ENCODE measurements around the gene COL28A1. TPM values are rescaled to one million over a fixed set of nuclear protein-coding genes. Genes with fewer than 3 reads are reported as not detected.

The COL28A1 gene
- total and polyA plus RNA-seq, 4 donors, result 0.05 to 0.50 (median 0.18) TPM

GRCh38 chr7:7522421-7522820, 13.3 kb downstream of the COL28A1 start:
- no peak overlapping the region for H3K9ac ChIP-seq (ENCODE audit: low read depth in 1 of 2, low read length in 2 of 2)
- no peak overlapping the region for H3K4me3 ChIP-seq (ENCODE audit: low read depth in 1 of 3, low read length in 3 of 3)
- TF ChIP-seq CTCF (IDR thresholded peaks at IDR 0.05; ENCODE audit: low read depth, low read length, missing input control) (no peak), FOXA2 (IDR thresholded peaks at IDR 0.05) (no peak), FOXA1 (IDR thresholded peaks at IDR 0.05) (no peak), YY1 (IDR thresholded peaks at IDR 0.05) (no peak), GABPA (IDR thresholded peaks at IDR 0.05 in 1 of 2, conservative IDR thresholded peaks at IDR 0.05 in 1 of 2) (no peak), RXRA (IDR thresholded peaks at IDR 0.05) (no peak), HNF4G (IDR thresholded peaks at IDR 0.05) (no peak), REST (IDR thresholded peaks at IDR 0.05) (no peak), RAD21 (IDR thresholded peaks at IDR 0.05) (no peak), ATF3 (IDR thresholded peaks at IDR 0.05) (no peak), JUND (IDR thresholded peaks at IDR 0.05) (no peak), SP1 (IDR thresholded peaks at IDR 0.05) (no peak), TAF1 (conservative IDR thresholded peaks at IDR 0.05) (no peak)
- no peaks in the 10 kb centered on the region for H3K9me3 ChIP-seq (ENCODE audit: control insufficient read depth in 4 of 4, low read length in 3 of 4)
- H3K27ac ChIP-seq (ENCODE audit: low read depth in 1 of 2, low read length in 2 of 2), result no peak overlapping the region
- H3K4me1 ChIP-seq (ENCODE audit: control insufficient read depth in 4 of 4, insufficient read depth in 4 of 4, low read length in 3 of 4), result no peaks in the 10 kb centered on the region
- H3K27me3 ChIP-seq (ENCODE audit: control insufficient read depth in 4 of 4, insufficient read depth in 4 of 4, low read length in 3 of 4), result no peaks in the 10 kb centered on the region
- DNase-seq (ENCODE audit: low spot score), result no peak
- H3K36me3 ChIP-seq (ENCODE audit: control insufficient read depth in 4 of 4, insufficient read depth in 3 of 4, low read depth in 1 of 4, low read length in 3 of 4), result no peaks in the 10 kb centered on the region
- WGBS, result 91% methylated on average over 3 of the region's 3 CpGs

GRCh38 chr7:7521259-7521658, 14.4 kb downstream of the COL28A1 start:
- no peak overlapping the region for H3K27ac ChIP-seq (ENCODE audit: low read depth in 1 of 2, low read length in 2 of 2)
- no peak for TF ChIP-seq REST (IDR thresholded peaks at IDR 0.05)
- no peak for TF ChIP-seq RAD21 (IDR thresholded peaks at IDR 0.05)
- TF ChIP-seq SP1 (IDR thresholded peaks at IDR 0.05), result no peak
- no peak for TF ChIP-seq NR2F2 (IDR thresholded peaks at IDR 0.05)
- no peak for TF ChIP-seq FOXA2 (IDR thresholded peaks at IDR 0.05)
- TF ChIP-seq MAX (IDR thresholded peaks at IDR 0.05), result no peak
- no peak for DNase-seq (ENCODE audit: low spot score)
- WGBS, result 78% methylated on average over 3 of the region's 3 CpGs
- no peaks in the 10 kb centered on the region for H3K36me3 ChIP-seq (ENCODE audit: control insufficient read depth in 4 of 4, insufficient read depth in 3 of 4, low read depth in 1 of 4, low read length in 3 of 4)
- H3K4me1 ChIP-seq (ENCODE audit: control insufficient read depth in 4 of 4, insufficient read depth in 4 of 4, low read length in 3 of 4), result no peaks in the 10 kb centered on the region
- no peaks in the 10 kb centered on the region for H3K9me3 ChIP-seq (ENCODE audit: control insufficient read depth in 4 of 4, low read length in 3 of 4)
- no peak overlapping the region for H3K4me3 ChIP-seq (ENCODE audit: low read depth in 1 of 3, low read length in 3 of 3)
- H3K27me3 ChIP-seq (ENCODE audit: control insufficient read depth in 4 of 4, insufficient read depth in 4 of 4, low read length in 3 of 4), result no peaks in the 10 kb centered on the region
- H3K9ac ChIP-seq (ENCODE audit: low read depth in 1 of 2, low read length in 2 of 2), result no peak overlapping the region

Measured in liver (tissue), 9 donors.